CD4-positive, alpha-beta T cell (primary cell): ENCODE data around the gene NCDN. TPM values are rescaled to one million over a fixed set of nuclear protein-coding genes. Genes with fewer than 3 reads are reported as not detected.

Experiments
- ATAC-seq: fragments of 200-7000 bp; cut with Tn5 transposase; one replicate; pipeline ENCODE4 v1.10.0; 2022; ENCODE audit warnings: mild to moderate bottlenecking; ENCODE audit not compliant: poor library complexity
- CTCF ChIA-PET: fragments of 350-600 bp; sonication (Branson Sonifier 250); formaldehyde crosslinking; loops from one replicate; lab custom pipeline; 2021; ENCODE audit warnings: antibody characterized with exemption, inconsistent platforms; lab: Charles Lee
- POLR2A ChIA-PET: fragments of 350-600 bp; sonication (Branson Sonifier 250); formaldehyde crosslinking; loops from one replicate; lab custom pipeline; 2021; ENCODE audit warnings: antibody characterized with exemption, inconsistent platforms; lab: Charles Lee
- DNase-seq, 14 experiments: peaks; one replicate each; pipeline ENCODE4 v3.0.0-alpha.2; 2013 to 2020; ENCODE audit warnings: mixed read lengths in 2 of 14
- H3K27ac ChIP-seq, 2 donors: one replicate each; pipeline versions ENCODE4 v1.5.1 to v1.7.0; 2013; ENCODE audit warnings: low read length in 2 of 2, low read depth in 1 of 2, mild to moderate bottlenecking in 1 of 2
- H3K27me3 ChIP-seq, 2 experiments: 1 replicate in 1 of 2; 2 replicates in 1 of 2; pipeline versions ENCODE4 v1.6.1 to v1.7.0; 2013; ENCODE audit warnings: low read length in 2 of 2, control low read depth in 1 of 2, mild to moderate bottlenecking in 1 of 2, moderate library complexity in 1 of 2; ENCODE audit not compliant: insufficient read depth in 2 of 2, control insufficient read depth in 1 of 2
- H3K36me3 ChIP-seq: one replicate; pipeline ENCODE4 v1.6.1; 2013; ENCODE audit warnings: low read length, control low read depth; ENCODE audit not compliant: insufficient read depth
- H3K4me1 ChIP-seq: one replicate; pipeline ENCODE4 v1.6.1; 2013; ENCODE audit warnings: low read length, control low read depth; ENCODE audit not compliant: insufficient read depth
- H3K4me3 ChIP-seq: one replicate; pipeline ENCODE4 v1.5.1; 2013; ENCODE audit warnings: mild to moderate bottlenecking, low read length, moderate library complexity
- H3K9me3 ChIP-seq, 2 experiments: 1 replicate in 1 of 2; 2 replicates in 1 of 2; pipeline versions ENCODE4 v1.6.1 to v1.7.0; 2013; ENCODE audit warnings: low read length in 2 of 2, mild to moderate bottlenecking in 2 of 2, control low read depth in 1 of 2, moderate library complexity in 1 of 2; ENCODE audit not compliant: control insufficient read depth in 1 of 2, insufficient read depth in 1 of 2
- H3K27ac Mint-ChIP-seq: one replicate; pipeline ENCODE4 v1.8.0; 2020; ENCODE audit warnings: mixed read lengths
- H3K27me3 Mint-ChIP-seq: one replicate; pipeline ENCODE4 v1.8.0; 2021; ENCODE audit warnings: mixed read lengths
- H3K36me3 Mint-ChIP-seq: one replicate; pipeline ENCODE4 v1.8.0; 2021; ENCODE audit warnings: low read depth, mixed read lengths
- H3K4me1 Mint-ChIP-seq: one replicate; pipeline ENCODE4 v1.8.0; 2021; ENCODE audit warnings: low read depth, mixed read lengths
- H3K4me3 Mint-ChIP-seq: one replicate; pipeline ENCODE4 v1.8.0; 2020; ENCODE audit warnings: mild to moderate bottlenecking, mixed read lengths
- H3K9me3 Mint-ChIP-seq: one replicate; pipeline ENCODE4 v1.8.0; 2020; ENCODE audit warnings: mixed read lengths
- CTCF ChIP-seq: fragments of 200-600 bp; IDR thresholded peaks from one replicate; pipeline ENCODE4 v1.8.0; 2022; ENCODE audit warnings: antibody characterized with exemption, mild to moderate bottlenecking
- intact Hi-C, 2 experiments: fragments of 100-400 bp; cut with DNase I in 1 of 2; cut with micrococcal nuclease in 1 of 2; formaldehyde crosslinking; loops; one replicate each; pipeline versions ENCODE4 v1.15.1 to v1.9.0; 2023 to 2025; cut with DNase I, micrococcal nuclease
- total RNA-seq, 174 experiments: library from RNA in 2 of 174; stranded (reverse) in 2 of 174; gene quantifications; one replicate each; pipeline ENCODE4 v1.2.3 and lab custom pipeline; 2021 to 2026

NCDN gene
- total RNA-seq, 2 experiments from 2014 or later: 12.8 to 14.2 TPM

- H3K36me3 ChIP-seq: peaks cover 5% of the 10 kb centered on the region
- intact Hi-C loops: loop anchor here (1.0 to 2.0 kb wide), 3 partner anchors 72 to 205 kb away; partner anchors contain the start of gene PSMB2 (in 1 of the 2)
- H3K4me3 ChIP-seq: no peak overlapping the region
- H3K27ac ChIP-seq: no peak overlapping the region
- peaks cover 0 to 2% of the 10 kb centered on the region in 2 experiments for H3K27me3 ChIP-seq
- ATAC-seq (peak; percentile 73), DNase-seq (peak; percentile 45 to 83 (median 54))
- Mint-ChIP-seq H3K36me3 (peaks cover 12% of the 10 kb centered on the region), H3K4me1 (peaks cover 14% of the 10 kb centered on the region), H3K9me3 (no peaks in the 10 kb centered on the region), H3K27ac (no peak overlapping the region), H3K4me3 (no peak overlapping the region), H3K27me3 (no peaks in the 10 kb centered on the region)
- TF ChIP-seq CTCF: peak; percentile 89
- H3K9me3 ChIP-seq: no peaks in the 10 kb centered on the region
- ChIA-PET CTCF (interaction anchor here (0.6 to 2.1 kb wide), 19 partner anchors 9 to 201 kb away, joined by 3 to 23 read pairs (median 4); partner anchors contain the start of gene CLSPN), POLR2A (interaction anchor here (0.8 to 1.4 kb wide), 10 partner anchors 9 to 201 kb away, joined by 3 to 8 read pairs (median 4); partner anchors contain the start of genes CLSPN, KIAA0319L and NCDN)
- H3K4me1 ChIP-seq: peaks cover 22% of the 10 kb centered on the region
Observed at GRCh38 chr1:35568975-35569395, 11.4 kb downstream of the NCDN start.

- Mint-ChIP-seq H3K9me3 (no peaks in the 10 kb centered on the region), H3K36me3 (peaks cover 4% of the 10 kb centered on the region), H3K4me1 (peaks cover 6% of the 10 kb centered on the region), H3K4me3 (no peak overlapping the region), H3K27ac (no peak overlapping the region), H3K27me3 (no peaks in the 10 kb centered on the region)
- ATAC-seq: no peak
- Histone ChIP-seq H3K4me1 (peaks cover 14% of the 10 kb centered on the region), H3K27ac (no peak overlapping the region), H3K4me3 (no peak overlapping the region), H3K27me3 (peaks cover 0 to 2% of the 10 kb centered on the region in 2 experiments), H3K36me3 (no peaks in the 10 kb centered on the region), H3K9me3 (no peaks in the 10 kb centered on the region)
- DNase-seq: no peak
- POLR2A ChIA-PET: interaction anchor here (0.9 kb wide), 1 partner anchor 11 kb away, joined by 4 read pairs; no protein-coding TSS in a partner anchor
- no peak for TF ChIP-seq CTCF
- intact Hi-C loops: loop anchor here (1.0 to 2.0 kb wide), 3 partner anchors 71 to 204 kb away; partner anchors contain the start of gene PSMB2 (in 1 of the 2)
- CTCF ChIA-PET: interaction anchor here (1.0 kb wide), 1 partner anchor 156 kb away, joined by 3 read pairs; no protein-coding TSS in a partner anchor
Observed at GRCh38 chr1:35569936-35570335, 12.3 kb downstream of the NCDN start.

- intact Hi-C loops: no loop called here
- ChIA-PET POLR2A (interaction anchor here (0.8 to 1.0 kb wide), 3 partner anchors 11 to 34 kb away, joined by 3 to 4 read pairs (median 3); no protein-coding TSS in a partner anchor), CTCF (interaction anchor here (1.0 kb wide), 1 partner anchor 156 kb away, joined by 3 read pairs; no protein-coding TSS in a partner anchor)
- Histone ChIP-seq H3K36me3 (no peaks in the 10 kb centered on the region), H3K4me1 (peaks cover 11% of the 10 kb centered on the region), H3K4me3 (no peak overlapping the region), H3K27ac (no peak overlapping the region), H3K27me3 (peaks cover 0 to 2% of the 10 kb centered on the region in 2 experiments), H3K9me3 (no peaks in the 10 kb centered on the region)
- Mint-ChIP-seq H3K27ac (no peak overlapping the region), H3K27me3 (peaks cover 5% of the 10 kb centered on the region), H3K4me1 (peaks cover 11% of the 10 kb centered on the region), H3K4me3 (no peak overlapping the region), H3K36me3 (peaks cover 4% of the 10 kb centered on the region), H3K9me3 (no peaks in the 10 kb centered on the region)
- no peak for TF ChIP-seq CTCF
- DNase-seq: no peak
- ATAC-seq: no peak
Observed at GRCh38 chr1:35570589-35571137, 13.1 kb downstream of the NCDN start.
